Myocyte (in vitro differentiated cells): ENCODE results near the gene LINC00237. TPM values are rescaled to one million over a fixed set of nuclear protein-coding genes. Genes with fewer than 3 reads are reported as not detected.

Experiments
- DNase-seq: peaks from one replicate; pipeline ENCODE4 v3.0.0-alpha.2; 2012; ENCODE audit warnings: low read depth
- total RNA-seq: library from RNA; depleted of rRNA; stranded (reverse); fragments of >200 nt; gene quantifications from 2 replicates; pipeline ENCODE4 v1.2.3, GENCODE V29; 2014

Gene LINC00237
- total RNA-seq, 1 donor from 2014 or later: not detected

DNA sequence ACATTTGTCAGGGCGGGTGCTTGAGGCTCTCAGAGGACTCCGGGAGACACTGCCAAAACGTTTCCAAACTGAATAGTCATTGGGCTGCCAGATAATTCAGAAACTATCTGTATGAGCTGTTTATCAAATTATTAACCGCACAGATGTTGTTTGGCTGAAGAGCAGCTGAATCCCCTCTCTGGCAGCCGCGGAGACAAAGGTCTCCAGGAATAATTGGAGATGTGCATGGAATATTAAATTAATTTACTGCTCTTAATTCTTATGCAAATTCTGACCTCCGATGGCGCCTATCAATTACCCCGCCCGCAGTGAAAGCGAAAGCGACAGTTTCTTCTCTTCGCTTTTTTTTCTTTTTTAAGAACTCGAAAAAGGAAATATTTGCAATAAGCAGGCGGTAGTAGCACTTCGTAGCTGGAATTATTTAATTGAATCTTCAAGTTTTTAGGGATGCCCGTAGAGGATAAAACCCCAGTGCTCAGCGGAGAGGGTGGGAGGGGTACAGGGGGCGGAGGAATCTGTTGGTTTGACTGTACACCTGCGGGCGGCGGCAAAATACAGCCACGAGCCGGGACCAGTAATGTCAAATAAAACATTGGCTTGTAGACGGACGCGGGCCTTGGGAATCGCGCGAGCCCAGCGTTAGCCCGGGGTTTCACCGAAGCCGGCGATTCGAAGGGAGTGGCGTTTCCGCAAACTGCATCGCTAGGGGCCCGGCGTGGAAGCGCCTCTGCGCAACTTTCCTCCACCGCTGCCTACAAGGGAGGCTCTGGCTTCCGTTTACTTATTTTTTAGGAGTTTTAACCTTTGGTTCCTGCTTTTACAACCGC lies 6.2 kb downstream of the LINC00237 start:
- DNase-seq: no peak

GRCh38 chr20:21096321-21097043 lies 9.7 kb downstream of the LINC00237 start:
- DNase-seq: peak; percentile 42

DNA sequence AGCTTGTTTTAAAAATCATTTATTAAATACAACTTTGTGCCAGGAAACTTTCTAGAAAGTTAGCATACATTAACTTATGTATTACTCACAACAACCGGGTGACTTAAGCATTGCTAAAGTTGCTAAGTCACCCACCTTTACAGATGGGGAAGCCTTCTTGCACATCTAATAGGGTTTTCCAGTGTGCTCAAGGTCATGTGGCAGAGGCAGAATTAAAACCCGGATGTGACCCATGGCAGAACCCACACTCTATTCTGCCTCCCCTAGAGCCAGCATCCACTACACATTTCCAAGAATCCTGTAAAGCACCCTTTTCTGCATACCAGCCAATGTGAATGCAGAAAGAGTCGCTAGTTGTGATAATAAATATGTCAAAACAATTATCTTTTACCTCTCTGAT lies 13.4 kb downstream of the LINC00237 start:
- DNase-seq: no peak

- no peak for DNase-seq
Observed at GRCh38 chr20:21090721-21091120, 15.4 kb downstream of the LINC00237 start.

- no peak for DNase-seq
Observed at GRCh38 chr20:21090111-21090618, 16.0 kb downstream of the LINC00237 start.

DNA sequence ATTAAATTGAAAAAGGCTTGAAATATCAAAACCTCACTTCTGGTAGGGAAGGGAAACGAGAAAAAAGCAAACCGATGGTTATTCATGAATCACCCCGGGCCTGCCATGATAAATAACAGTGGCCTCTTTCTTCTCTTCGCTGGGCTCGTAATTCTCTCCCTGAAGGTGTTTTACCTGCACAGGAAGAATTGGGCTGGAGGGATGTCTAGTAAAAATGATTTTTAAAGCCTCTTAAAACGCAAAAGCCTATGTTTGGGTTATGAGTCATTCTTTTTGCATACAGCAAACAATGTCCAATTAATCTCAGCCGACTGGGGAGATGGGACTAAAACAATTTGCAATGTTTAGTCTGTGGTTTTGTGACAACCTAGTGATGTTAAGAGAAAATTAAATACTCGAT lies 16.8 kb downstream of the LINC00237 start:
- DNase-seq: no peak

GRCh38 chr20:21087862-21088540 lies 18.2 kb downstream of the LINC00237 start:
- no peak for DNase-seq

DNA sequence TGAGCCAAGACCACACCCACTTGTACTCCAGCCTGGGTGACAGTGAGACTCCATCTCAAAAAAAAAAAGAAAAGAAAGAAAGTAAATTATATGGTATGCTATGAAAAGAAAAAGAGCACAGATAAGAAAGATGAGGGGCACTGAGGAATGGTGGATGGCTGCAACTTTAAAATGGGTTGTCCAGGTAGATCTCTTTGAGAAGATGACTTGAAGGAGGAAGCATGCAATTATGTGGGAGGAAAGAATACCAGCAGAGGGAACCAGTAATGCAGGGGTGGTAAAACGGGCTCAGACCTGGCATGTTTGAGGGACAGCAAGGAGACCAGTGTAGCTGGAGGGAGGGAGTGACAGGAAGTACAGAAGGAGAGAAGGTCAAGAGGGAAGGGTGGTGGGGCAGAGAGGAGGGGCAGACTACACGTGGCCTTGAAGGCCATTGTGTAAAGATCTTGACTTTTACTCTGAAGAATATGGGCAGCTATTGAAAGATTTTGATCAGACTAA lies 22.3 kb downstream of the LINC00237 start:
- no peak for DNase-seq

- no peak for DNase-seq
Observed at GRCh38 chr20:21082584-21082983, 23.6 kb downstream of the LINC00237 start.

DNA sequence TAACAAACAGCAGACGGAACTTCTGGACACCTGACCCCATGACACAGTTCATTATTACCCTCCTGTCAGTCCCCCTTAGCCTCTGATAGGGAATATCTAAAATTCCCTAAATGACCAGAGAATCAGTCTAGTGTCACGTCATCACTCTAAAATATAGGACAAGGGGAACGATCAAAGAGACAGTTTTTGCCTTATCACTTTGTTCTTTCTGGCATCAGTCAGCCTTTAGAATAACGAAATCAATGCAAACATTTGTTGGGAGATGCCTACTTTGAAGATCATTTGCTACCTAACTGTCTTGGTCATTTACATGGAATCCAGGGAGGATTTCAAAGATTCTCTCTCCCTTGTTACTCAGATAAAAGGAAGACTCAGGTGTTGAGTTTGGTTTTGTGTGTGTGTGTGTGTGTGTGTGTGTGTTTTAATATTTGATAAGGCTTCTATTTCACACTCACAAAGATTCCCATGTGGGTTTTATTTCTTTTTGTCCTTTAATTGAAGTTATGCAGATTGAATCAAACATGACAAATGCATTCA lies 28.3 kb downstream of the LINC00237 start:
- no peak for DNase-seq

DNA sequence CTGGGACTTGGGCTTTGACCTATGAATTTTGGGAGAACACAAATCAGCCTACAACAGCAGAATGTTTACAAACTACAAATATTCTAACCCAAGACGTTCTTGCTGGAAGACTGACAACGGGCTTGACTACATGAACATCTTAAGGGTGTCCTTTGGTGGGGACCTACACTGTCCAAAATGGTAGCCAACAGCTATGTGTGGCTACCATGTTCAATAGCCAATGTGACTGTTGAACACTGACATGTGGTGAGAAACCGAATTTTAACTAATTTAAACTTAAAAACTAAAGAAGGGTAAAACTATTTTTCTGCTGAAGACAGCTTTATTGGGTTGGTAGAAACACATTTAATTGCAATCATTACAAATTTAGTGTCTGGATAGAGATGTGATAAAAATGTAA lies 30.1 kb downstream of the LINC00237 start:
- DNase-seq: no peak

- no peak for DNase-seq
Observed at GRCh38 chr20:21075471-21075870, 30.7 kb downstream of the LINC00237 start.

DNA sequence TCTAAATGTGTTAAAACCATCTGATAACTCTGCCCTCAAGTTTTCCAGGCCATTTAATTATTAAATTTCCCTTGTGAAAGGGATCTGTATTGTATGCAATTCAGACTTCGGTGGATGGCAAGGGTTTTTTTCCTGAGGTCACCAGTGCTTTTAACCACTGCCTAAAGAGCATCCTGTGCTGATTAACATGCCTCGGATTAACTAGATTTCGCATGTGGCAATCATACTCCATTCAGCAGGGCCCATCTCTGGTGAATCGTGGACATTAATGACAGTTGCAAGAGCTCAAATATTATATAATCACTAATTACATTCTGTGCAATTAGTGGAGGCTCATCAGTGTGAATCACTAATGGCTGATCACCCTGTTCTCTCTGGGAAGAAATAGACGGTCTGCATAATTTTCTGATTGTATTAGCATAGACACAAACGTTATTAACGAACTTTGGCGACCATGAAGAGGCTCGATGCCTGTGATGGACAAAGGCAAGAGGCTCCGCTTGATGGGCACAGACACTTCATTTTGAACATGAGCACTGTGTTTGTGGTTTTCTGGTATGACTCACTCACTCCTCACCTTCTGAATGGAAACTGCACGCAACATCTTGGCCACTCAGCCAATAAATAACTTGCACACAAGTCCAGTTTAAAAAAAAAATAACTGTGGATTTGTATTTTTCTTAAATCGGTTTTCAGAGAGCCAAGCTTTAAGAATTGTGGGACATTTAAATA lies 31.4 kb downstream of the LINC00237 start:
- DNase-seq: peak; percentile 45

DNA sequence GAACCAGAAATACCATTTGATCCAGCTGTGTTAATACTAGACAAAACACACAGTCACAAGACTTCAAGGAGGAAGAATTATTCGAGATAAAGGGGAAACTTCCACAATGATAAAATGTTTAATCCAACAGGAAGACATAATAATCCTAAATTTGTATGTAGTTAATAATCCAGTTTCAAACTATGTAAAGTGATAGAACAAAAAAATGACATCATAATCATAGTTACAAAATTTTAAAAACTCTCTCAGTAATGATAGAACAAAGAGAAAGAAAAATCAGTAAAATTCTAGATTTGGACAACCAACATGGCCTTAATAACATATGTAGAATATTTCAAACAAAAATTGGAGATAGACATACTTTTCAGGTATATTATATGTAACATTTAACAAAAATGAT lies 38.9 kb downstream of the LINC00237 start:
- DNase-seq: no peak

GRCh38 chr20:21064924-21065323 lies 41.2 kb downstream of the LINC00237 start:
- DNase-seq: no peak

- no peak for DNase-seq
Observed at GRCh38 chr20:21063276-21063675, 42.9 kb downstream of the LINC00237 start.

DNA sequence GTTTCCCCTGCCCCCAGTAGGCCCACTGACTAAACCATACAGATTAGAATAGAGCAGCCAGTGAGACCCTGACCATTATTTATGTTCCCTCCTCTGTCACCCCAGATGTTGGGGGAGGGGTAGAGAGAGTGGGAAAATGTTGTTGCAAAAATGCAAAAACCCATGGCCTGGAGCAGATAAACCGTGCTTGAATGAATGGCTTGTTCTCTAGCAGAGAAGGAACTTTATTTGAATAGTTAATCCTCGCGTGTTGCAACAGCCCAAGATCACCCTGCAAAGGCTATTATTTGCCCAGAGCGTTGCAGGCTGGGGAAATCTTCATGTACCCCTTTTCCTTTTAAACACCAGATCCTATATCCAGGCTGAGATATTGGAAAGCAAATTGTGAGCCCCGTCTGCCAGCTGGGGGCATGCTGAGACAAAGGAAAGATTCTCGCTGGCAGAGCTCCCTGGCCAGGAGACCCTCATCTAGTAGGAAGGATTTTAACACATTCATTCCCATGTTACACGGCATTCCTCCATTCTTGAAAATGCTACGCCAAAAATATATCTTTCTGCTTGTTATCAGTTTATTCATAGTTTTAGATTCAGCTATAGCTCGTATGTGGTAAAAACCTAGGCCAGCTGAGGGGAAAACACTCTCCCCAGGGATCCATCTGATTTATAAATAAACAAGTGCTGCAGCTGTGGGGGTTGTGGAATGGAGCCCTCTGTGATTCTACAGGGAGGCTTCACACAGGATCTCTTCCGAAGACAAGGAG lies 53.0 kb downstream of the LINC00237 start:
- peak; percentile 19 for DNase-seq

DNA sequence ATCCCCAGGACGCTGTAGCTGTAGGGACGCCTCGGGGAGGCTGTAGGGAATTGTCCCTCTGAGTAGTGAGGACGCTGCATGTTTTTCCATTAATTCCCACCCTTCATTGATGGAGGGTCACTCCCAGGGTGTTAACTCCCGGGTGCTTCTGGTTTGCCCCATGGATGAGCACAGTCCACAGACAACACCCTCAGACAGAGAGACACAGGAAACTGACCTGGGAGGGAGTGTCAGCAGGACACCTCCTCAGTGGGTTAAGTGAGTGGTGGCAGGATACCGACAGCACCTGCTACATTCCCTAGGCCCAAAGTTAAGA lies 53.5 kb downstream of the LINC00237 start:
- no peak for DNase-seq

DNA sequence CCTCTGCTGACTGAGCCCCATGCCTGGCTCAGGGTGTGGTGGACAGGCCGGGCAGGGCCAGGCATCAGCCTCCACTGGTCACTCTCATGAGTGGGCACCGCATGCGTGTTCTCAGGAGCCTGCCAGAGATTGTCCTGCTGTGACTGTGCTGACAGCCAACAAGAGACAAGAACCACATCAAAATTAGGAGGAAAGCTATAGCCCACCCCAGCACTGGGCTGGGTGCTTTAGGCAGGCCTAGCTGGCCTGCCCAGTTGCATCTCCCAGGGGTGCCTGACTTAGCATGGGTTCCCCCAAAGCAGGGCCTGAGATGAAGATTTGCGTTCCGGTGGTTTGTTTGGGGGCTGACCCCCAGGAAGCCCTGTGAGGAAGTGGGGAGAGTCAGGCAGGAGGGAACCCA lies 53.9 kb downstream of the LINC00237 start:
- DNase-seq: no peak

DNA sequence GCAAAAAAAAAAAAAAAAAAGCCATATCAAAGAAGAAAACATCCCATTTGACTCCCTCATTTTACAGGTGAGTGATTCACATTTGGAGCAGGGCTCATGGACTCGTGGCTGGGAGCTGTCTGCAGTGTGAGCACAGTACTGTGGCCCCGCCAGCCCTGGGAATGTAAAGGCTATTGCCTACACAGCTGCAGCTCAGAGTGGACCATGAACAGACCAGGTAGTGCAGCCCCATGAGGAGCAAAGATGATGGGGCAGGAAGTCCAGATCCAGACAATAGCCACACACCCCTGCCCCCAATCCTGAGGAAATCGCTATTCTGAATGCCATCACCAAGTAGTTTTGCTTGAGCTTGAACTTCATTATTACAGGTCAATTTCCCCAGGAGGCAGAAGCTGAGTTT lies 55.4 kb downstream of the LINC00237 start:
- no peak for DNase-seq
